PC-3 (cell line): ENCODE data around the gene COL27A1.

Experiments
- EZH2 ChIP-seq: fragments of 300-600 bp; sonication (generic); IDR thresholded peaks from one replicate; pipeline ENCODE4 v1.6.1; 2017; ENCODE audit warnings: antibody characterized with exemption, mild to moderate bottlenecking, low read length; ENCODE audit not compliant: unreplicated experiment
- EZH2phosphoT487 ChIP-seq: fragments of 300-600 bp; sonication (generic); IDR thresholded peaks from 2 replicates; pipeline ENCODE4 v1.6.1; 2018; ENCODE audit warnings: mild to moderate bottlenecking, antibody characterized with exemption, low read length, borderline replicate concordance
- TF ChIP-seq, protein P1 (sequence below): fragments of 300-600 bp; sonication (generic); conservative IDR thresholded peaks from 2 replicates; pipeline ENCODE4 v1.5.1; 2017; ENCODE audit warnings: antibody characterized with exemption, low read depth, mild to moderate bottlenecking, low read length

DNA sequence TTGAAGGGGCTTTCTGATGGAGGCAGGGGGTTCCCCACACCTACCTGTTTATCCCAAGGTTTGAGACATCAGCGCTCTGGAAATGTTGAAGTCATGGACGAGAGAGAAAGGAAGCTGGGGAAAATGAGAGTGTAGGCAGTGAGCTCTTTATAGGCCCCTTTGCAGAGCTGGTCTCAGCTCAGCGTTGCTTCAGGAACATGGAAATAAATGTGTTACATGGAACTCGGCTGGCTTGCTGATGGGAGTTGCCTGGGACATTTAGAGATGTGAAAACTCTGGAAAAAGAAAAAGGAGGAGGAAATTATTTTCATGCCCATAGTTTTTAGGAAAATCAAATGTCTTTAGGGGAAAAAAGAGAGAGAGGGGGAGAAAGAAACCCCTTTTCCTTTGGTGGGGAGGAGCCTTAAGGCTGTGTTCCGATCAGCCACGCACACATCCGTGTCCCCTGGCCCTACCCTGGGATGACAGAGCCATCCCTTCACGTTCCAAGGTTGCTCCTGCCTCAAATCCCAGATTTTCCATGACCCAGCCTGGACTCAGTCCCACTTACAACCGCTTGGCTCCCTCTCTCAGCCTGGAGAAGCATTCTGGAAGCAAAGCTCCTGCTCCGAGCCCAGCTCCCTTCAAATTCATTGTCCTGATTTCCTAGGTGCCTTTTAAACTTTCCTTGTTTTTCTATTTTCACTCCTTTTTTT, 78.3 kb downstream of the COL27A1 start:
- TF ChIP-seq, protein P1, sequence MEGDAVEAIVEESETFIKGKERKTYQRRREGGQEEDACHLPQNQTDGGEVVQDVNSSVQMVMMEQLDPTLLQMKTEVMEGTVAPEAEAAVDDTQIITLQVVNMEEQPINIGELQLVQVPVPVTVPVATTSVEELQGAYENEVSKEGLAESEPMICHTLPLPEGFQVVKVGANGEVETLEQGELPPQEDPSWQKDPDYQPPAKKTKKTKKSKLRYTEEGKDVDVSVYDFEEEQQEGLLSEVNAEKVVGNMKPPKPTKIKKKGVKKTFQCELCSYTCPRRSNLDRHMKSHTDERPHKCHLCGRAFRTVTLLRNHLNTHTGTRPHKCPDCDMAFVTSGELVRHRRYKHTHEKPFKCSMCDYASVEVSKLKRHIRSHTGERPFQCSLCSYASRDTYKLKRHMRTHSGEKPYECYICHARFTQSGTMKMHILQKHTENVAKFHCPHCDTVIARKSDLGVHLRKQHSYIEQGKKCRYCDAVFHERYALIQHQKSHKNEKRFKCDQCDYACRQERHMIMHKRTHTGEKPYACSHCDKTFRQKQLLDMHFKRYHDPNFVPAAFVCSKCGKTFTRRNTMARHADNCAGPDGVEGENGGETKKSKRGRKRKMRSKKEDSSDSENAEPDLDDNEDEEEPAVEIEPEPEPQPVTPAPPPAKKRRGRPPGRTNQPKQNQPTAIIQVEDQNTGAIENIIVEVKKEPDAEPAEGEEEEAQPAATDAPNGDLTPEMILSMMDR: no peak
- TF ChIP-seq EZH2 (no peak), EZH2phosphoT487 (no peak)
